HG03060 (cell line): Measurements from ENCODE around the gene PALLD.
"Not testable (repeated sequence)": the region's sequence is repeated elsewhere in the genome, so short reads cannot be mapped to it uniquely, and the experiment has no call there.

ENCODE experiments used
- ATAC-seq: cut with Tn5 transposase; IDR thresholded peaks from one replicate; pipeline ENCODE4 v1.9.1; 2021; ENCODE audit warnings: low read depth, moderate number of reproducible peaks; ENCODE audit not compliant: unreplicated experiment

PALLD gene

DNA sequence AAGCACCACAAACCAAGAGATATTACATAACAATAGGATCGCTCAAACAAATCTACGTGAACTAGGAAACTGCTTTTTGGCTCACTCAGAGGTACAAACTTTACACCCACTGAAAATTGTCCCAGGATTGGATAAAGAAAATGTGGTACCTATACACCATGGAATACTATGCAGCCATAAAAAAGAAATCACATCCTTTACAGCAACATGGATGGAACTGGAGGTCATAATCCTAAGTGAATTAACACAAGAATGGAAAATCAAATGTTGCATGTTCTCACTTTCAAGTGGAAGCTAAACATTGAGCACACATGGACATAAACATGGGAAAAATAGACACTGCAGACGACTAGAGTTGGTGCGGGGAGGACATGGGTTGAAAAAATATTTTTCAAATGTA, 305.4 kb downstream of the PALLD start:
- ATAC-seq, result no peak

DNA sequence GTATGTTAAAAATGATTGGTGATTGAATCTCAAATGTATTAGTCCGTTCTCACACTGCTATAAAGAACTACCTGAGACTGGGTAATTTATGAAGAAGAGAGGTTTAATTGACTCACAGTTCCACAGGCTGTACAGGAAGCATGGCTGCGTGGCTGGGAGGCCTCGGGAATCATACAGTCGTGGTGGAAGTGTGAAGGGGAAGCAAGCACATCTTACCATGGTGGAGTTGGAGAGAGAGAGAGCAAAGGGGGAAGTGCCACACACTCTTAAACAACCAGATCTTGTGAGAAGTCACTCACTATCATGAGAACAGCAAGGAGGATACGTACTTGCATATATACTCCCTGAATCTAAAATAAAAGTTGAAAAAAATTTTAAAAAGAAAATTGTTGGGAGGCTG, 306.2 kb downstream of the PALLD start:
- not testable (repeated sequence) for ATAC-seq

- ATAC-seq, result no peak
These were observed 306.9 kb downstream of the PALLD start for GRCh38 chr4:168803732-168804131.

GRCh38 chr4:168804146-168804545, 307.3 kb downstream of the PALLD start:
- no peak for ATAC-seq

GRCh38 chr4:168805341-168805740, 308.5 kb downstream of the PALLD start:
- ATAC-seq, result no peak

- not testable (repeated sequence) for ATAC-seq
These were observed 309.4 kb downstream of the PALLD start for GRCh38 chr4:168806247-168806646.

DNA sequence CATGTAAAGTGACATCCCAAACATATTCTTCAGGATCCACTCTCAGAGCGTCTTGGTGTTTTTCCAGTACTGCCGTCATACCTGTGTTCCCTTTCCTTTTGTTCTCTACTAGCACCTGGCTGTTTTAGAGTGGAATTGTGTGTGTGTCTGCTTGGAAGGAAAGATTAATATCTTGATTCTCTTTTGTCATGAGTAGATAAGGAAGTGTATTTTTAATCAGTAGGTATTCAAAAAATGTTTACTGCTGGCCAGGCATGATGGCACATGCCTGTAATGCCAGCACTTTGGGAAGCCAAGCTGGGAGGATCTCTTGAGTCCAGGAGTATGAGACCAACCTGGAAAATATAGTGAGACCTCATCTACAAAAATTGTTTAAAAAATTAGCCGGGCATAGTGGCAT, 314.4 kb downstream of the PALLD start:
- no peak for ATAC-seq

DNA sequence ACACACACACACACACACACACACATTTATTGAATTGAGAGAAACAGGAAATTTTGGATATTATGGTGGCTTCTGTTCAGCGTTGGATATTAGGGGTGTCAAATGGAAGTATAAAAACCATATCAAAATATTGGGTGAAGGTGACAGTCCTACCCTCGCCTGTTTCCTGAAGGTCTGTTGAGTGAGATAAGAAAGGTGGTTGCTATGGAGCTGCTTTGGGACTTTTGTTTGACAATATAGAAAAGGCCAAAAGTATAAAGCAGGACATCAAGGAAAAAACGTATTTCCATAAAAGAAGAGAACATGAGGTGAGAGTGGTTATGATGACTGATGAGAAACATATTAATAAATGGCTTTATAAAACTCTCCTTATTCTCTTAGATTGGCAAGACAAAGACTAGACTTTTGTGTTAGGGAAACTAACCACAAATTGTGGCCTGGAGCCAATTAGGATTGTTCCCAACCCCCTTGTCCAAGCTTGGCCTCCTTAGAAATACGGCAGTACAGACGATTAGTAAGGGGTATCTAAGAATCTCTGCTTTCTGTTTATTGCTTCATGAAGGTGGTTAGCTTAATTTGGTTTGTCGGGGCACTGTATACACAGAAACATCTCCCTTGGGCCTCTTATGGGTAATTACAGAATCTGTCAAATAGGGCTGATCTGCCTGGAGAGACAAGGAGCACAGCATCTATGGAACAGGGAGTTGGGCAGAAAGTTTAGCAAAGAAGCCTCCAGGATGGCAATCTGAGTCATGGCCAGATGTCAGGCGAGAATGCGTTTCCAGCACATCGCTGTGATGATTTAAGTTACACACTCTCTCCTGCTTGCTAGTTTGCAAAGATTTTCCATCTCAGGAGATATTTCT, 315.2 kb downstream of the PALLD start:
- no peak for ATAC-seq

GRCh38 chr4:168812806-168813205, 316.0 kb downstream of the PALLD start:
- ATAC-seq, result no peak

GRCh38 chr4:168813890-168814289, 317.0 kb downstream of the PALLD start:
- ATAC-seq, result no peak

GRCh38 chr4:168815379-168816345, 318.8 kb downstream of the PALLD start:
- no peak for ATAC-seq

GRCh38 chr4:168817370-168817769, 320.5 kb downstream of the PALLD start:
- no peak for ATAC-seq

DNA sequence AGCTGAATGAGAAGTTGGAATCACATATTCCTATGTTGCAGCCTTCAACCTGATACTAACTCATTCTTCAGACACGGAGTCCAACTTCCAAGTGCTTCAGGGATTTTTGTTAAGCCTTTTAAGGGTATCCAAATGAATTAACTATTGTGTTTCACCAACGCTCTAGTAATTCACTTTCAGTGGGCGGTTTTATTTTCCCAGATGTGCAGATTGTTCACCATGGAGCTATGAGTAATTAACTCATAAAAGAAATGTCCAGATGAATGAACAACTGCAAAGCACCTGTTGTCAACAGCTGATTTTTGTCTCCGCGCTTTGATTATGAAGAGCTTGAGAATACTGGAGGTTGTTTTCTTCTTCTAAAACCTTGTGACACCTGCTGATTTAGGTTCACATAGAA, 325.6 kb downstream of the PALLD start:
- no peak for ATAC-seq

GRCh38 chr4:168825975-168826374, 329.1 kb downstream of the PALLD start:
- ATAC-seq, result no peak

- no peak for ATAC-seq
These were observed 329.8 kb downstream of the PALLD start for GRCh38 chr4:168826620-168827019.

DNA sequence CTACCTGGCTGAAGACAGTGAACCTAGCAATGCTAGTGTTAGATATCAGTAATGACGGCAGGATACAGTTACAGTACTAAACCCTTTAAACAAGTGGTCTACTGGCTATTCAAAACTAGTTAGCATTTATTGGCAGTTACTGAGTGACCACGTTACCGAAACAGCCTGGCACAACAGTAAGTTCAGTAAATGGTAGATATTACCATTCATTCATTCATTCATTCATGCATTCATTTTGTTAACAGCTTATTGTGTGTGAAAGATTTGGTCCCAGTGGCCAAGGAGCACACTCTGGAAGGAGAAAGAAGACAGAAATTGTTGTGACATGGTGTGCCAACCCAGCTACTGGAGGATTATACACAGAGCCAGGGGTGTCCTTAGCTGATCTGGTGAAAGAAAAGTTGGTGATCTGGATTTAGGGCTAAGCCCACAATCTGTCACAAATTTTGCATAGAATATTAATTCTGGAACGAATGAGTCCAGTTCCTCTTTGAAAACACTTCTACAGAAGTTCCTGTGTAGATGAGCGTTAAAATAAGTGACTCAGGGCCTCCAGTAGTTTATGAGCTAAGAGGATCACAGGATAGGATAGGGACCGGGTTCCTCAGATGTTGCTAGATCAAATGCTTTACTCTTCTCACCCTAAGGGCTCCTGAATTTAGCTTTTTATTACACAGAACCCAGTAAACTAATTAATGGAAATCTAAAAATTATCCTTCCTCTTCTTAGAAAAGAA, 334.1 kb downstream of the PALLD start:
- no peak for ATAC-seq

DNA sequence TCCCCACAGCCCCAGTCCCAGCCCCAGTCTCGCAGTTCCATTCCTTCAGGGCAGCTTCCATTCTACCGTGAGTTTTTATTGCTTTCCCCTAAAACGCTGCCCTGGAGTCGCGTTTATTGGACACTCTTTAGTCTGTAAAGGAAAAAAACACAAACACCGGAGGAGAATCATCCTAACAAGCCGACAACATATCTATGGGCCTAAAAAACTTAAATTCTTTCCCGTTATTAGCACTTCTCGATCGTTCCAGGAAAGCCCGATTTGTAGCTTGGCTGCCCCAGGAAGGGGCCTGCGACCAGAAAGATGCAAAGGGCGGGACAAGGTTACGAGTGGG, 334.7 kb downstream of the PALLD start:
- no peak for ATAC-seq

GRCh38 chr4:168831919-168832762, 335.3 kb downstream of the PALLD start:
- peak; percentile 53 for ATAC-seq

GRCh38 chr4:168832763-168833575, 336.1 kb downstream of the PALLD start:
- ATAC-seq, result no peak
